ENCODE data around the gene LDB3.

DNA sequence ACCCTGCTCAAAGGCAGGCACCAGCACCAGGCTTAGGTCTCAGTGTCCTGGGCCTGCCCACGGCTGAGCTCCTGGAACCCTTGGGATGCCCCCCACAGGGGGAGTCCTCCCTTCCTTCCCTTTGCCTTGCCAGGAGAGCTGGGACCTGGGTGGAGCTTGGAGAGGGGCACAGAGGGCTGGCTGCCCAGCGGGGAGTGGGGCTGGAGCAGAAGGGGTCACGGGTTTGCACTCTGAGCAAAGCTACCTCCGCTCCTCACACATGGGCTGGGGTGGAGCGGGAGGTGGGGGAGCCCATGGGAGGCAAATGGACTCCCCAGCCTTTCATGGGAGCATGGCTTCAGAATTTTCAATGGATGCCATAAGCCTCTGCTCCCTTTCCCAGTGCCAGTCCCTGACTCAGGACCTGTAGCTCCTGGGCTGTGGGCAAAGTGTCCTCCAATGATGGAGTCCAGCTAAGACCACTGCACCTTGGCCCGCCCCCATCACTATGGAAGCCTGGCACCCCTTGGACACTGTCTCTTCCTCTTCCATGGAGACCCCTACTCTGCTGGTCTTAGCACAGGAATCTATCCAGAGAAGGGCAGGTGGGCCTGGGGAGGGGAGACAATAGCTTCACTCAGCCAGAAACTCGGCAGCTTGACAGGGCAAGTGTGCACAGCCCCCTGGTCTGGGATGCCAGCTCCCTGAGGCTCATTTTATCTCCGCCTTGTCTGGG is 39.9 kb downstream of the LDB3 start:
- TF ChIP-seq, protein P1, sequence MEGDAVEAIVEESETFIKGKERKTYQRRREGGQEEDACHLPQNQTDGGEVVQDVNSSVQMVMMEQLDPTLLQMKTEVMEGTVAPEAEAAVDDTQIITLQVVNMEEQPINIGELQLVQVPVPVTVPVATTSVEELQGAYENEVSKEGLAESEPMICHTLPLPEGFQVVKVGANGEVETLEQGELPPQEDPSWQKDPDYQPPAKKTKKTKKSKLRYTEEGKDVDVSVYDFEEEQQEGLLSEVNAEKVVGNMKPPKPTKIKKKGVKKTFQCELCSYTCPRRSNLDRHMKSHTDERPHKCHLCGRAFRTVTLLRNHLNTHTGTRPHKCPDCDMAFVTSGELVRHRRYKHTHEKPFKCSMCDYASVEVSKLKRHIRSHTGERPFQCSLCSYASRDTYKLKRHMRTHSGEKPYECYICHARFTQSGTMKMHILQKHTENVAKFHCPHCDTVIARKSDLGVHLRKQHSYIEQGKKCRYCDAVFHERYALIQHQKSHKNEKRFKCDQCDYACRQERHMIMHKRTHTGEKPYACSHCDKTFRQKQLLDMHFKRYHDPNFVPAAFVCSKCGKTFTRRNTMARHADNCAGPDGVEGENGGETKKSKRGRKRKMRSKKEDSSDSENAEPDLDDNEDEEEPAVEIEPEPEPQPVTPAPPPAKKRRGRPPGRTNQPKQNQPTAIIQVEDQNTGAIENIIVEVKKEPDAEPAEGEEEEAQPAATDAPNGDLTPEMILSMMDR (conservative IDR thresholded peaks at IDR 0.05 in 1 of 2, IDR thresholded peaks at IDR 0.05 in 1 of 2; ENCODE audit: extremely low read depth in 1 of 2, insufficient read depth in 1 of 2, low read depth in 1 of 2, low read length in 2 of 2): no peak
- no peak for TF ChIP-seq EZH2 (IDR thresholded peaks at IDR 0.05; ENCODE audit: borderline replicate concordance, low read length)
